IgD-negative memory B cell (primary cell): ENCODE results near the gene TASP1. TPM values are rescaled to one million over a fixed set of nuclear protein-coding genes. Genes with fewer than 3 reads are reported as not detected.
"Not testable (repeated sequence)": the region's sequence is repeated elsewhere in the genome, so short reads cannot be mapped to it uniquely, and the experiment has no call there.

Experiments
- H3K27ac Mint-ChIP-seq, 3 donors: one replicate each; pipeline ENCODE4 v1.8.0; 2020 to 2022; ENCODE audit warnings: mild to moderate bottlenecking in 3 of 3, mixed read lengths in 3 of 3, moderate library complexity in 1 of 3
- H3K27me3 Mint-ChIP-seq: one replicate; pipeline ENCODE4 v1.8.0; 2021; ENCODE audit warnings: mixed read lengths
- H3K36me3 Mint-ChIP-seq: one replicate; pipeline ENCODE4 v1.8.0; 2020; ENCODE audit warnings: mild to moderate bottlenecking, mixed read lengths
- H3K4me1 Mint-ChIP-seq, 3 donors: one replicate each; pipeline ENCODE4 v1.8.0; 2020 to 2022; ENCODE audit warnings: mixed read lengths in 3 of 3, mild to moderate bottlenecking in 1 of 3
- H3K4me3 Mint-ChIP-seq, 4 donors: one replicate each; pipeline ENCODE4 v1.8.0; 2020 to 2022; ENCODE audit warnings: mild to moderate bottlenecking in 4 of 4, mixed read lengths in 4 of 4, moderate library complexity in 3 of 4
- H3K9me3 Mint-ChIP-seq, 3 donors: one replicate each; pipeline ENCODE4 v1.8.0; 2020 to 2021; ENCODE audit warnings: mixed read lengths in 3 of 3, mild to moderate bottlenecking in 1 of 3
- polyA plus RNA-seq: library from polyadenylated mRNA; unstranded; fragments of 300-500 nt; fragmentation: Illumina TruSeq; gene quantifications from one replicate; pipeline ENCODE4 v1.2.3, GENCODE V29; 2021

Gene TASP1
- polyA plus RNA-seq, 1 donor from 2014 or later, result 11.4 TPM

GRCh38 chr20:13364278-13365170 lies 274.2 kb downstream of the TASP1 start:
- Mint-ChIP-seq H3K27me3 (no peaks in the 10 kb centered on the region), H3K9me3 (peaks cover 0 to 9% (median 6%) of the 10 kb centered on the region in 3 donors), H3K27ac (no peak overlapping the region), H3K4me1 (peaks cover 0 to 2% (median 0%) of the 10 kb centered on the region in 3 donors), H3K4me3 (no peak overlapping the region), H3K36me3 (peaks cover 3% of the 10 kb centered on the region)

- peaks cover 2% of the 10 kb centered on the region for H3K36me3 Mint-ChIP-seq
- H3K4me1 Mint-ChIP-seq, result no peaks in the 10 kb centered on the region
- no peak overlapping the region for H3K4me3 Mint-ChIP-seq
- H3K27me3 Mint-ChIP-seq, result no peaks in the 10 kb centered on the region
- no peak overlapping the region for H3K27ac Mint-ChIP-seq
- H3K9me3 Mint-ChIP-seq, result peaks cover 0 to 9% (median 4%) of the 10 kb centered on the region in 3 donors
Observed at GRCh38 chr20:13363473-13363872, 275.3 kb downstream of the TASP1 start.

GRCh38 chr20:13362165-13362564 lies 276.6 kb downstream of the TASP1 start:
- H3K27me3 Mint-ChIP-seq, H3K27ac Mint-ChIP-seq, H3K4me1 Mint-ChIP-seq, H3K9me3 Mint-ChIP-seq, H3K4me3 Mint-ChIP-seq, H3K36me3 Mint-ChIP-seq: not testable (repeated sequence)

GRCh38 chr20:13358936-13359335 lies 279.8 kb downstream of the TASP1 start:
- H3K27ac Mint-ChIP-seq, H3K4me1 Mint-ChIP-seq, H3K27me3 Mint-ChIP-seq, H3K9me3 Mint-ChIP-seq, H3K4me3 Mint-ChIP-seq, H3K36me3 Mint-ChIP-seq: not testable (repeated sequence)

GRCh38 chr20:13357782-13358181 lies 280.9 kb downstream of the TASP1 start:
- not testable (repeated sequence) for H3K36me3 Mint-ChIP-seq

GRCh38 chr20:13356591-13356990 lies 282.1 kb downstream of the TASP1 start:
- H3K4me3 Mint-ChIP-seq, result no peak overlapping the region

More at GRCh38 chr20:13357782-13358181, 280.9 kb downstream of the TASP1 start:
- H3K27ac Mint-ChIP-seq, H3K27me3 Mint-ChIP-seq, H3K4me1 Mint-ChIP-seq, H3K9me3 Mint-ChIP-seq, H3K4me3 Mint-ChIP-seq: not testable (repeated sequence)

GRCh38 chr20:13355941-13356486 lies 282.7 kb downstream of the TASP1 start:
- no peaks in the 10 kb centered on the region for H3K4me1 Mint-ChIP-seq
- no peaks in the 10 kb centered on the region for H3K27me3 Mint-ChIP-seq
- H3K27ac Mint-ChIP-seq, result no peak overlapping the region
- no peaks in the 10 kb centered on the region for H3K9me3 Mint-ChIP-seq
- no peak overlapping the region for H3K4me3 Mint-ChIP-seq
- H3K36me3 Mint-ChIP-seq, result no peaks in the 10 kb centered on the region

More at GRCh38 chr20:13356591-13356990, 282.1 kb downstream of the TASP1 start:
- Mint-ChIP-seq H3K4me1 (no peaks in the 10 kb centered on the region), H3K9me3 (no peaks in the 10 kb centered on the region), H3K36me3 (no peaks in the 10 kb centered on the region), H3K27ac (no peak overlapping the region), H3K27me3 (no peaks in the 10 kb centered on the region)

- Mint-ChIP-seq H3K9me3 (no peaks in the 10 kb centered on the region), H3K4me3 (peak overlapping the region in 1 of 4 donors; percentile 50), H3K27ac (no peak overlapping the region), H3K27me3 (no peaks in the 10 kb centered on the region), H3K36me3 (no peaks in the 10 kb centered on the region), H3K4me1 (no peaks in the 10 kb centered on the region)
Observed at GRCh38 chr20:13355411-13355810, 283.3 kb downstream of the TASP1 start.

GRCh38 chr20:13353261-13353945 lies 285.3 kb downstream of the TASP1 start:
- H3K9me3 Mint-ChIP-seq, result no peaks in the 10 kb centered on the region
- no peaks in the 10 kb centered on the region for H3K27me3 Mint-ChIP-seq
- H3K4me1 Mint-ChIP-seq, result no peaks in the 10 kb centered on the region
- H3K4me3 Mint-ChIP-seq, result no peak overlapping the region
- no peaks in the 10 kb centered on the region for H3K36me3 Mint-ChIP-seq
- H3K27ac Mint-ChIP-seq, result no peak overlapping the region

GRCh38 chr20:13349235-13349604 lies 289.5 kb downstream of the TASP1 start:
- H3K27ac Mint-ChIP-seq, result no peak overlapping the region
- H3K4me3 Mint-ChIP-seq, result no peak overlapping the region
- no peaks in the 10 kb centered on the region for H3K27me3 Mint-ChIP-seq
- no peaks in the 10 kb centered on the region for H3K4me1 Mint-ChIP-seq
- H3K9me3 Mint-ChIP-seq, result no peaks in the 10 kb centered on the region
- no peaks in the 10 kb centered on the region for H3K36me3 Mint-ChIP-seq

- H3K4me1 Mint-ChIP-seq, result no peaks in the 10 kb centered on the region
- H3K4me3 Mint-ChIP-seq, result no peak overlapping the region
- no peaks in the 10 kb centered on the region for H3K36me3 Mint-ChIP-seq
- H3K9me3 Mint-ChIP-seq, result peaks cover 0 to 3% (median 0%) of the 10 kb centered on the region in 3 donors
- no peak overlapping the region for H3K27ac Mint-ChIP-seq
- H3K27me3 Mint-ChIP-seq, result no peaks in the 10 kb centered on the region
Observed at GRCh38 chr20:13348311-13349234, 290.2 kb downstream of the TASP1 start.

GRCh38 chr20:13344671-13345070 lies 294.1 kb downstream of the TASP1 start:
- H3K36me3 Mint-ChIP-seq, result no peaks in the 10 kb centered on the region
- H3K27me3 Mint-ChIP-seq, result no peaks in the 10 kb centered on the region
- H3K27ac Mint-ChIP-seq, result no peak overlapping the region
- no peaks in the 10 kb centered on the region for H3K4me1 Mint-ChIP-seq
- no peak overlapping the region for H3K4me3 Mint-ChIP-seq
- H3K9me3 Mint-ChIP-seq, result peaks cover 0 to 3% (median 0%) of the 10 kb centered on the region in 3 donors

- Mint-ChIP-seq H3K4me3 (no peak overlapping the region), H3K27me3 (no peaks in the 10 kb centered on the region), H3K4me1 (no peaks in the 10 kb centered on the region), H3K27ac (no peak overlapping the region), H3K36me3 (no peaks in the 10 kb centered on the region), H3K9me3 (peaks cover 0 to 3% (median 0%) of the 10 kb centered on the region in 3 donors)
Observed at GRCh38 chr20:13342469-13343242, 296.1 kb downstream of the TASP1 start.

GRCh38 chr20:13341737-13342393 lies 296.9 kb downstream of the TASP1 start:
- H3K36me3 Mint-ChIP-seq, result no peaks in the 10 kb centered on the region
- no peaks in the 10 kb centered on the region for H3K4me1 Mint-ChIP-seq
- no peak overlapping the region for H3K27ac Mint-ChIP-seq
- H3K27me3 Mint-ChIP-seq, result peaks cover 2% of the 10 kb centered on the region
- H3K9me3 Mint-ChIP-seq, result peaks cover 0 to 3% (median 0%) of the 10 kb centered on the region in 3 donors
- no peak overlapping the region for H3K4me3 Mint-ChIP-seq
